ENCODE results near the gene TMEM40.

The TMEM40 gene

DNA sequence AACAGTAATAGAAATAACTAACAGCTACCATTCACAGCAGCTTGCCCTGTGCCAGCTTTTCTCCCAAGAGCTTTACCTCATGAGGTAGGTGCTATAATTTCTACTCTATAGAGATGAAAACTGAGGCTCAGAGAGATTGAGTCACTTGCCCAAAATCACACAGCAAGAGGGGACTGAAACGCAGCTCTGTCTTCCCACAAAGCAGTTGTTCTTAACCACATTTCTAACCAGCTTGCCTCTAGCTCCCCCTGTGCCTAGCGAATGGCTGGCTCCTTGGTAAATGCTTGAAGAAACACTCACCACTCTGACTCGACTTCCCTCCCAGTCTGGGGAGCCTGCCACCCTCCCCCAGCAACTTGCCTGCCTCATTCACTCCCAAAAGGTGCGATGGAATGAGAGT, 15.6 kb upstream of the TMEM40 start:
- H3K4me1 ChIP-seq (ENCODE audit: control insufficient read depth, insufficient read depth, low read length): no peaks in the 10 kb centered on the region
- H3K9me3 ChIP-seq (replicated peaks; ENCODE audit: low read length): no peaks in the 10 kb centered on the region
- no peaks in the 10 kb centered on the region for H3K36me3 ChIP-seq (ENCODE audit: insufficient read depth, low read length)
- peaks cover 38% of the 10 kb centered on the region for H3K27me3 ChIP-seq (ENCODE audit: control insufficient read depth, insufficient read depth, low read length)
- no peak overlapping the region for H3K9ac ChIP-seq (ENCODE audit: low read depth, low read length)
- no peak overlapping the region for H3K4me3 ChIP-seq (ENCODE audit: low read length)
- H3K4me2 ChIP-seq (ENCODE audit: low read length): no peak overlapping the region

DNA sequence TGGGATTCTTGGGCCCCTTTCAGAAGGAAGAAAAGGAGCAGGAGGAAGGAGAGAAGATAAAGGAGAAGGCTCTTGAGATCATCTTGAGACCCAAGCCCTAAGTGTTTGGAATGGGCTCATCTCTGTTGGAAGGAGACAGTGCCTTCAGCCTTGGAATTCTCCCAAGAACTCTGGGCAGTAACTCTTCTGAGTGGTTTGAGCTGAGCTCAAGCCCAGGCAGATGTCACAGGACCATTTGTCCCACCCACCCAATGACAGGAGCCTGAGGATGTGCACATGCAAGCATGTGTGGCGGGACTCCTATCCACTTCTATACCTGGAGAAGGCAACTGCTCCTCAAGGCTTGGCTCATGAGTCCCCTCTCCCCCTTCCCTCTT, 14.6 kb upstream of the TMEM40 start:
- no peaks in the 10 kb centered on the region for H3K4me1 ChIP-seq (ENCODE audit: control insufficient read depth, insufficient read depth, low read length)
- H3K27me3 ChIP-seq (ENCODE audit: control insufficient read depth, insufficient read depth, low read length): peaks cover 38% of the 10 kb centered on the region
- no peak overlapping the region for H3K9ac ChIP-seq (ENCODE audit: low read depth, low read length)
- H3K4me3 ChIP-seq (ENCODE audit: low read length): no peak overlapping the region
- H3K4me2 ChIP-seq (ENCODE audit: low read length): no peak overlapping the region
- no peaks in the 10 kb centered on the region for H3K9me3 ChIP-seq (replicated peaks; ENCODE audit: low read length)
- H3K36me3 ChIP-seq (ENCODE audit: insufficient read depth, low read length): no peaks in the 10 kb centered on the region

DNA sequence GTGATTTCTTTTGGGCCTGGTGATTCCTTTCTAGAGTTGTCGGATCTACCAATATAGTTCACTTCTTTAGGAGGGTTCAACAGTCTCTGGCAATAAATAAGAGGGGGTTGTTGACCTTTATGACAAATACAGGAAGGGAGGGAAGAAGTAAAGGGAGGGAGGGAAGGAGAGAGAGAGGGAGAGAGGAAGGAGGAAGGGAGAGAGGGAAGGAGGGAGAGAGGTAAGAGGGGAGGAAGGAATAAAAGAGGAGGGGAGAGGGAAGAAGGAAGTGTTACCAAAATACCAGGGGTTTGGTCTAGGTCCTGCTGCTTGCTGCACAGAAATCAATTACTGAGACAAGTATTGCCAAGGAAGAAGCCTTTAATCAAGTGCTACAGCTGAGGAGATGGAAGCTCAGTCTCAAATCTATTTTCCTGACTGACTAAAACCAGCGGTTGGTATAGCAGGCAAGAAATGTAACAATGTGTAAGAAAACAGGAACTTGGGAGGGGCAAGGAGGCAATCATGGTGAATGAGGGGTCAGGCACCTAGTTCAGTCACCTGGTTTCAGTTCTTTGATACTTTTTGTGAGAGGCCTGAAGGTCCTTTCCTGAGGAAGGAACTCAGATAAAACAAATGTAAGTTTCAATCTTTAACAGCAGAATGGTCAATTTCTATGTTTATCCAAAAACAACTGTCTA, 14.1 kb upstream of the TMEM40 start:
- H3K4me3 ChIP-seq (ENCODE audit: low read length): no peak overlapping the region

GRCh38 chr3:12772462-12772861, 13.4 kb upstream of the TMEM40 start:
- no peaks in the 10 kb centered on the region for H3K4me1 ChIP-seq (ENCODE audit: control insufficient read depth, insufficient read depth, low read length)
- no peak overlapping the region for H3K4me2 ChIP-seq (ENCODE audit: low read length)
- H3K9me3 ChIP-seq (replicated peaks; ENCODE audit: low read length): no peaks in the 10 kb centered on the region
- peaks cover 38% of the 10 kb centered on the region for H3K27me3 ChIP-seq (ENCODE audit: control insufficient read depth, insufficient read depth, low read length)
- H3K36me3 ChIP-seq (ENCODE audit: insufficient read depth, low read length): no peaks in the 10 kb centered on the region
- H3K9ac ChIP-seq (ENCODE audit: low read depth, low read length): no peak overlapping the region
- no peak overlapping the region for H3K4me3 ChIP-seq (ENCODE audit: low read length)

More for the DNA sequence above, 14.1 kb upstream of the TMEM40 start:
- H3K27me3 ChIP-seq (ENCODE audit: control insufficient read depth, insufficient read depth, low read length): peaks cover 38% of the 10 kb centered on the region
- H3K4me2 ChIP-seq (ENCODE audit: low read length): no peak overlapping the region
- no peaks in the 10 kb centered on the region for H3K36me3 ChIP-seq (ENCODE audit: insufficient read depth, low read length)
- H3K9me3 ChIP-seq (replicated peaks; ENCODE audit: low read length): no peaks in the 10 kb centered on the region
- H3K4me1 ChIP-seq (ENCODE audit: control insufficient read depth, insufficient read depth, low read length): no peaks in the 10 kb centered on the region
- no peak overlapping the region for H3K9ac ChIP-seq (ENCODE audit: low read depth, low read length)

- H3K36me3 ChIP-seq (ENCODE audit: insufficient read depth, low read length): no peaks in the 10 kb centered on the region
- no peak overlapping the region for H3K4me2 ChIP-seq (ENCODE audit: low read length)
- no peaks in the 10 kb centered on the region for H3K9me3 ChIP-seq (replicated peaks; ENCODE audit: low read length)
- peaks cover 27% of the 10 kb centered on the region for H3K27me3 ChIP-seq (ENCODE audit: control insufficient read depth, insufficient read depth, low read length)
- H3K4me3 ChIP-seq (ENCODE audit: low read length): no peak overlapping the region
- no peak overlapping the region for H3K9ac ChIP-seq (ENCODE audit: low read depth, low read length)
- no peaks in the 10 kb centered on the region for H3K4me1 ChIP-seq (ENCODE audit: control insufficient read depth, insufficient read depth, low read length)
Measured at GRCh38 chr3:12771236-12771635, 12.2 kb upstream of the TMEM40 start.

DNA sequence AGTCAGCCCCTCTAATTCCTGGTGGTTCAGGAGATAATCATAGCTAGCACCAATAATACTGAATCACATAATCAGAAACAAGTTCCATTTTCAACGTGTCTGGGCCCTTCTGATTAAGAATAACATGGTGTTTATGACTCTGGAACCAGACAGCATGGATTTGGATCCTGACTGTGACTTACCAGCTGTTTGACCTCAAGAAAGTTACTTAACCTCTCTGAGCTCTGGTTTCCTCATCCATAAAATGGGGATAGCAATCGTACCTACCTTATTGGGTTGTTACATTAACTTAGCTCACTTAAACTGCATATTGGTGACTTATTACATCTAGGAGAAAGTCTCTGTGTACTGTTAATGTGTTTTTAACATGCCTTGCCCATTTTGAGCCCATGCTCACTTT, 10.7 kb upstream of the TMEM40 start:
- Histone ChIP-seq H3K4me2 (ENCODE audit: low read length) (no peak overlapping the region), H3K4me3 (ENCODE audit: low read length) (no peak overlapping the region), H3K36me3 (ENCODE audit: insufficient read depth, low read length) (no peaks in the 10 kb centered on the region), H3K4me1 (ENCODE audit: control insufficient read depth, insufficient read depth, low read length) (no peaks in the 10 kb centered on the region), H3K9me3 (replicated peaks; ENCODE audit: low read length) (no peaks in the 10 kb centered on the region), H3K9ac (ENCODE audit: low read depth, low read length) (no peak overlapping the region), H3K27me3 (ENCODE audit: control insufficient read depth, insufficient read depth, low read length) (peaks cover 14% of the 10 kb centered on the region)

GRCh38 chr3:12768579-12769527, 9.8 kb upstream of the TMEM40 start:
- H3K4me3 ChIP-seq (ENCODE audit: low read length): no peak overlapping the region

GRCh38 chr3:12766541-12766940, 7.5 kb upstream of the TMEM40 start:
- no peaks in the 10 kb centered on the region for H3K9me3 ChIP-seq (replicated peaks; ENCODE audit: low read length)
- H3K4me2 ChIP-seq (ENCODE audit: low read length): no peak overlapping the region
- no peak overlapping the region for H3K4me3 ChIP-seq (ENCODE audit: low read length)
- H3K36me3 ChIP-seq (ENCODE audit: insufficient read depth, low read length): no peaks in the 10 kb centered on the region
- no peak overlapping the region for H3K9ac ChIP-seq (ENCODE audit: low read depth, low read length)
- H3K4me1 ChIP-seq (ENCODE audit: control insufficient read depth, insufficient read depth, low read length): peaks cover 7% of the 10 kb centered on the region
- no peaks in the 10 kb centered on the region for H3K27me3 ChIP-seq (ENCODE audit: control insufficient read depth, insufficient read depth, low read length)

More at GRCh38 chr3:12768579-12769527, 9.8 kb upstream of the TMEM40 start:
- H3K4me1 ChIP-seq (ENCODE audit: control insufficient read depth, insufficient read depth, low read length): no peaks in the 10 kb centered on the region
- no peak overlapping the region for H3K9ac ChIP-seq (ENCODE audit: low read depth, low read length)
- no peak overlapping the region for H3K4me2 ChIP-seq (ENCODE audit: low read length)
- no peaks in the 10 kb centered on the region for H3K36me3 ChIP-seq (ENCODE audit: insufficient read depth, low read length)
- peaks cover 5% of the 10 kb centered on the region for H3K27me3 ChIP-seq (ENCODE audit: control insufficient read depth, insufficient read depth, low read length)
- H3K9me3 ChIP-seq (replicated peaks; ENCODE audit: low read length): no peaks in the 10 kb centered on the region

GRCh38 chr3:12764171-12764776, 5.2 kb upstream of the TMEM40 start:
- Histone ChIP-seq H3K27me3 (ENCODE audit: control insufficient read depth, insufficient read depth, low read length) (no peaks in the 10 kb centered on the region), H3K4me2 (ENCODE audit: low read length) (no peak overlapping the region), H3K36me3 (ENCODE audit: insufficient read depth, low read length) (no peaks in the 10 kb centered on the region), H3K9ac (ENCODE audit: low read depth, low read length) (no peak overlapping the region), H3K4me3 (ENCODE audit: low read length) (no peak overlapping the region), H3K9me3 (replicated peaks; ENCODE audit: low read length) (no peaks in the 10 kb centered on the region), H3K4me1 (ENCODE audit: control insufficient read depth, insufficient read depth, low read length) (peaks cover 7% of the 10 kb centered on the region)

GRCh38 chr3:12759693-12760565, 870 bp upstream of the TMEM40 start:
- no peak overlapping the region for H3K4me2 ChIP-seq (ENCODE audit: low read length)

More at GRCh38 chr3:12759693-12760565, 870 bp upstream of the TMEM40 start:
- no peaks in the 10 kb centered on the region for H3K9me3 ChIP-seq (replicated peaks; ENCODE audit: low read length)
- peaks cover 16% of the 10 kb centered on the region for H3K4me1 ChIP-seq (ENCODE audit: control insufficient read depth, insufficient read depth, low read length)
- H3K27me3 ChIP-seq (ENCODE audit: control insufficient read depth, insufficient read depth, low read length): peaks cover 8% of the 10 kb centered on the region
- H3K36me3 ChIP-seq (ENCODE audit: insufficient read depth, low read length): no peaks in the 10 kb centered on the region
- H3K4me3 ChIP-seq (ENCODE audit: low read length): no peak overlapping the region
- no peak overlapping the region for H3K9ac ChIP-seq (ENCODE audit: low read depth, low read length)

Measured in skeletal muscle satellite cell (primary cell).